Prostate gland (tissue), 2 donors: ENCODE measurements around the gene PLPP6. TPM values are rescaled to one million over a fixed set of nuclear protein-coding genes. Genes with fewer than 3 reads are reported as not detected.
"Not testable (repeated sequence)": the region's sequence is repeated elsewhere in the genome, so short reads cannot be mapped to it uniquely, and the experiment has no call there.

Experiments used
- DNase-seq: peaks from one replicate; pipeline ENCODE4 v3.0.0-alpha.2; 2019; ENCODE audit warnings: low spot score
- H3K27ac ChIP-seq, 2 donors: fragments of 200-600 bp; sonication (generic); 2 replicates each; pipeline ENCODE4 v1.5.1; 2017 to 2019
- H3K27me3 ChIP-seq: fragments of 200-600 bp; sonication (generic); replicated peaks from 2 replicates; pipeline ENCODE4 v1.5.1; 2019; ENCODE audit not compliant: insufficient read depth
- H3K36me3 ChIP-seq, 2 donors: fragments of 200-600 bp; sonication (generic); 1 replicate in 1 of 2; 2 replicates in 1 of 2; pipeline versions ENCODE4 v1.5.1 to v1.8.1; 2017 to 2019
- H3K4me1 ChIP-seq: fragments of 200-600 bp; sonication (generic); replicated peaks from 2 replicates; pipeline ENCODE4 v1.5.1; 2019
- H3K4me3 ChIP-seq, 2 donors: fragments of 200-600 bp; sonication (generic); 2 replicates each; pipeline ENCODE4 v1.5.1; 2017 to 2019
- H3K9me3 ChIP-seq: fragments of 200-600 bp; sonication (generic); 2 replicates; pipeline ENCODE4 v1.5.1; 2017
- CTCF ChIP-seq, 4 experiments: fragments of 200-600 bp in 2 of 4; fragments of 450-650 bp in 2 of 4; sonication (generic) in 2 of 4; IDR thresholded peaks; 1 replicate in 3 of 4; 2 replicates in 1 of 4; pipeline ENCODE4 v1.5.1; 2016 to 2019; ENCODE audit warnings: antibody characterized with exemption in 4 of 4, mild to moderate bottlenecking in 2 of 4, moderate library complexity in 2 of 4
- POLR2A ChIP-seq: fragments of 450-650 bp; IDR thresholded peaks from one replicate; pipeline ENCODE4 v1.6.1; 2016; ENCODE audit warnings: antibody characterized with exemption, mild to moderate bottlenecking
- POLR2AphosphoS5 ChIP-seq: sonication (generic); formaldehyde crosslinking; IDR thresholded peaks from one replicate; pipeline ENCODE4 v1.6.1; 2017; ENCODE audit warnings: antibody characterized with exemption
- WGBS: methylation state at CpG from one replicate; pipeline ENCODE4 v1.1.5; 2018; 5-methylcytosine and 5-hydroxymethylcytosine counted together
- intact Hi-C: fragments of 100-400 bp; cut with DNase I; formaldehyde crosslinking; loops from one replicate; pipeline ENCODE4 v1.14.2; 2022
- total RNA-seq, 2 donors: library from RNA; depleted of rRNA; stranded (reverse); fragments of >200 nt; gene quantifications; one replicate each; pipeline ENCODE4 v1.1.0, GENCODE V29; 2016

PLPP6 gene
- total RNA-seq, 2 donors from 2014 or later, result 15.6 to 32.5 TPM

GRCh38 chr9:4654538-4654937 lies 7.6 kb upstream of the PLPP6 start:
- Histone ChIP-seq H3K4me1 (no peaks in the 10 kb centered on the region), H3K27me3 (no peaks in the 10 kb centered on the region), H3K36me3 (no peaks in the 10 kb centered on the region), H3K27ac (no peak overlapping the region), H3K4me3 (no peak overlapping the region), H3K9me3 (no peaks in the 10 kb centered on the region)
- WGBS, result 95% methylated on average over 8 of the region's 10 CpGs
- TF ChIP-seq POLR2A (no peak), POLR2AphosphoS5 (no peak), CTCF (IDR thresholded peaks at IDR 0.05) (no peak)
- intact Hi-C loops, result no loop called here
- no peak for DNase-seq

- H3K27me3 ChIP-seq, H3K4me3 ChIP-seq, H3K36me3 ChIP-seq, intact Hi-C loops, DNase-seq, H3K4me1 ChIP-seq, H3K9me3 ChIP-seq, H3K27ac ChIP-seq: not testable (repeated sequence)
- WGBS, result 98% methylated on average over 3 of the region's 3 CpGs
Measured at GRCh38 chr9:4656196-4656595, 5.9 kb upstream of the PLPP6 start.

- no peaks in the 10 kb centered on the region for H3K9me3 ChIP-seq
- no peak overlapping the region for H3K27ac ChIP-seq
- H3K27me3 ChIP-seq, result no peaks in the 10 kb centered on the region
- intact Hi-C loops, result no loop called here
- DNase-seq, result no peak
- 91% methylated on average over 3 of the region's 3 CpGs for WGBS
- TF ChIP-seq CTCF (IDR thresholded peaks at IDR 0.05) (no peak), POLR2AphosphoS5 (no peak), POLR2A (no peak)
- H3K4me1 ChIP-seq, result no peaks in the 10 kb centered on the region
- no peak overlapping the region for H3K4me3 ChIP-seq
- no peaks in the 10 kb centered on the region for H3K36me3 ChIP-seq
Measured at GRCh38 chr9:4656621-4657020, 5.5 kb upstream of the PLPP6 start.

GRCh38 chr9:4657426-4658159 lies 4.5 kb upstream of the PLPP6 start:
- no peak overlapping the region for H3K4me3 ChIP-seq
- WGBS, result 69% methylated on average over 4 of the region's 4 CpGs
- no peaks in the 10 kb centered on the region for H3K27me3 ChIP-seq
- peak; percentile 42 for DNase-seq
- no peaks in the 10 kb centered on the region for H3K36me3 ChIP-seq
- intact Hi-C loops, result no loop called here
- H3K4me1 ChIP-seq, result no peaks in the 10 kb centered on the region
- TF ChIP-seq POLR2AphosphoS5, result peak; percentile 70
- no peak for TF ChIP-seq POLR2A
- no peak for TF ChIP-seq CTCF (IDR thresholded peaks at IDR 0.05)
- peak overlapping the region; percentile 28 to 72 for H3K27ac ChIP-seq
- no peaks in the 10 kb centered on the region for H3K9me3 ChIP-seq

GRCh38 chr9:4660665-4661064 lies 1.4 kb upstream of the PLPP6 start:
- not testable (repeated sequence) for H3K27ac ChIP-seq, H3K4me1 ChIP-seq, H3K9me3 ChIP-seq, H3K36me3 ChIP-seq, H3K4me3 ChIP-seq, H3K27me3 ChIP-seq, DNase-seq
- intact Hi-C loops, result loop anchor here (10.0 kb wide), 1 partner anchor 324 kb away; the partner anchor contains the start of gene JAK2
- 92% methylated on average over 5 of the region's 5 CpGs for WGBS

GRCh38 chr9:4661165-4661564 lies 929 bp upstream of the PLPP6 start:
- TF ChIP-seq POLR2AphosphoS5 (no peak), CTCF (IDR thresholded peaks at IDR 0.05) (no peak), POLR2A (no peak)
- Histone ChIP-seq H3K27ac (no peak overlapping the region), H3K27me3 (no peaks in the 10 kb centered on the region), H3K36me3 (no peaks in the 10 kb centered on the region), H3K9me3 (no peaks in the 10 kb centered on the region), H3K4me1 (peaks cover 8% of the 10 kb centered on the region), H3K4me3 (no peak overlapping the region)
- 83% methylated on average over 1 of the region's 1 CpG for WGBS
- intact Hi-C loops, result loop anchor here (10.0 kb wide), 1 partner anchor 324 kb away; the partner anchor contains the start of gene JAK2
- DNase-seq, result no peak
